C4-2B (cell line): ENCODE results near the gene NRP1.

Source experiments
- CTCF ChIP-seq: fragments of 450-650 bp; conservative IDR thresholded peaks from 2 replicates; pipeline ENCODE4 v1.5.1; 2017; ENCODE audit warnings: mild to moderate bottlenecking
- ZFX ChIP-seq: fragments of 450-650 bp; IDR thresholded peaks from 2 replicates; pipeline ENCODE4 v1.6.1; 2017

- TF ChIP-seq CTCF (no peak), ZFX (no peak)
Observed at GRCh38 chr10:33315891-33316290, 18.6 kb downstream of the NRP1 start.
